Hepatocyte (in vitro differentiated cells): ENCODE measurements around the gene KRTAP21-1.

Source experiments
- CTCF ChIP-seq: fragments of 200-600 bp; sonication (generic); IDR thresholded peaks from 2 replicates; pipeline ENCODE4 v1.5.1; 2016; ENCODE audit warnings: antibody characterized with exemption, mild to moderate bottlenecking; ENCODE audit not compliant: poor library complexity
- EZH2 ChIP-seq: fragments of 200-600 bp; sonication (generic); IDR thresholded peaks from 2 replicates; pipeline ENCODE4 v1.6.1; 2016; ENCODE audit warnings: antibody characterized with exemption, mild to moderate bottlenecking, borderline replicate concordance
- EZH2phosphoT487 ChIP-seq: fragments of 200-600 bp; sonication (generic); IDR thresholded peaks from one replicate; pipeline ENCODE4 v1.6.1; 2018; ENCODE audit warnings: antibody characterized with exemption, mild to moderate bottlenecking, low read depth, moderate library complexity; ENCODE audit not compliant: unreplicated experiment, severe bottlenecking

DNA sequence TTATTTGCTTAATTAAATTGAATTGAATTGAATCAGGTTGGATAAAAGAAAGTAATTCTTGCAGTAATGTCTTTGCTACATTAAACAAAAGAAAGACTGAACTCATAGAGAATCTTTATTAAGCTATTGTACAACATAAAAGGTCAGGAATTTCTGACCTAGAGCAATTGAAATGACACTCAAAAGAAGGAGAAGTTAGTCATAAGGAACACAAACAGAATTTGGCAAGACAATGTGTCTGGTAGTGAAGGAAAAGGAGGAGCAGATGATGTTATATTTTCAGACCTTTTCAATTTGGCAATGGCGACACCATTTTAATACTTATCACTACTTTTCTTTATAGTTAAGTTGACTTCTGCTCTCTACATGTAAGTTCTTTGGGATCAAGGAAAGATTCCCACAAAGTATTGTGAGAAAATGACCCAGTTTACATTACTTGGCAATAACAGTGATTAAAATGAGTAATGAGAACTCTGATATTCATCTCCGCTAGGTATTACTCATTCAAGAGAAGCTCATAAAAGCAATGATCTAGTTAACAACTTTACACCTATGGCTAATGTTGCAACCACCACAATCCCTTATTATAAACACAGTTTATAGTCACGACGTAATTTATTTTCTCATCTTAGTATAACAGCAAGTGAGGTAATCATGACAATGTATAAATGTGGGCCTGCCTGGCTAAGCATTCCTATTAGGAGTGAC is 14.7 kb upstream of the KRTAP21-1 start:
- TF ChIP-seq CTCF (no peak), EZH2 (no peak), EZH2phosphoT487 (no peak)
